Right ventricle myocardium inferior (tissue), 1 donor: ENCODE measurements around the gene RBM27. TPM values are rescaled to one million over a fixed set of nuclear protein-coding genes. Genes with fewer than 3 reads are reported as not detected.
"Not testable (repeated sequence)": the region's sequence is repeated elsewhere in the genome, so short reads cannot be mapped to it uniquely, and the experiment has no call there.

Source experiments
- ATAC-seq: fragments of 200-7000 bp; cut with Tn5 transposase; one replicate; pipeline ENCODE4 v1.9.1; 2020; ENCODE audit warnings: mild to moderate bottlenecking, moderate library complexity
- DNase-seq: peaks from one replicate; pipeline ENCODE4 v3.0.0; 2021; ENCODE audit errors: missing footprints
- intact Hi-C: fragments of 100-400 bp; cut with DNase I; formaldehyde crosslinking; loops from one replicate; pipeline ENCODE4 v1.11.0; 2022
- long read RNA-seq: library from polyadenylated mRNA; unstranded; transcript quantifications from one replicate; pipeline ENCODE4 v2.0.0, GENCODE V29; 2021
- total RNA-seq: library from RNA; stranded (reverse); fragmentation: NEBNext Ultra II Directional; extraction: Animal tissue kit (Norgen Biotek cat#: 25700); gene quantifications from one replicate; pipeline ENCODE4 v1.2.1, GENCODE V29; 2021
- donor health status: DM: no; HTN: yes; CAD: no; lungs with severe emphysema.

Gene RBM27, protein sequence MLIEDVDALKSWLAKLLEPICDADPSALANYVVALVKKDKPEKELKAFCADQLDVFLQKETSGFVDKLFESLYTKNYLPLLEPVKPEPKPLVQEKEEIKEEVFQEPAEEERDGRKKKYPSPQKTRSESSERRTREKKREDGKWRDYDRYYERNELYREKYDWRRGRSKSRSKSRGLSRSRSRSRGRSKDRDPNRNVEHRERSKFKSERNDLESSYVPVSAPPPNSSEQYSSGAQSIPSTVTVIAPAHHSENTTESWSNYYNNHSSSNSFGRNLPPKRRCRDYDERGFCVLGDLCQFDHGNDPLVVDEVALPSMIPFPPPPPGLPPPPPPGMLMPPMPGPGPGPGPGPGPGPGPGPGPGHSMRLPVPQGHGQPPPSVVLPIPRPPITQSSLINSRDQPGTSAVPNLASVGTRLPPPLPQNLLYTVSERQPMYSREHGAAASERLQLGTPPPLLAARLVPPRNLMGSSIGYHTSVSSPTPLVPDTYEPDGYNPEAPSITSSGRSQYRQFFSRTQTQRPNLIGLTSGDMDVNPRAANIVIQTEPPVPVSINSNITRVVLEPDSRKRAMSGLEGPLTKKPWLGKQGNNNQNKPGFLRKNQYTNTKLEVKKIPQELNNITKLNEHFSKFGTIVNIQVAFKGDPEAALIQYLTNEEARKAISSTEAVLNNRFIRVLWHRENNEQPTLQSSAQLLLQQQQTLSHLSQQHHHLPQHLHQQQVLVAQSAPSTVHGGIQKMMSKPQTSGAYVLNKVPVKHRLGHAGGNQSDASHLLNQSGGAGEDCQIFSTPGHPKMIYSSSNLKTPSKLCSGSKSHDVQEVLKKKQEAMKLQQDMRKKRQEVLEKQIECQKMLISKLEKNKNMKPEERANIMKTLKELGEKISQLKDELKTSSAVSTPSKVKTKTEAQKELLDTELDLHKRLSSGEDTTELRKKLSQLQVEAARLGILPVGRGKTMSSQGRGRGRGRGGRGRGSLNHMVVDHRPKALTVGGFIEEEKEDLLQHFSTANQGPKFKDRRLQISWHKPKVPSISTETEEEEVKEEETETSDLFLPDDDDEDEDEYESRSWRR
- 13.4 TPM for total RNA-seq
- long read RNA-seq = 0 reads

DNA sequence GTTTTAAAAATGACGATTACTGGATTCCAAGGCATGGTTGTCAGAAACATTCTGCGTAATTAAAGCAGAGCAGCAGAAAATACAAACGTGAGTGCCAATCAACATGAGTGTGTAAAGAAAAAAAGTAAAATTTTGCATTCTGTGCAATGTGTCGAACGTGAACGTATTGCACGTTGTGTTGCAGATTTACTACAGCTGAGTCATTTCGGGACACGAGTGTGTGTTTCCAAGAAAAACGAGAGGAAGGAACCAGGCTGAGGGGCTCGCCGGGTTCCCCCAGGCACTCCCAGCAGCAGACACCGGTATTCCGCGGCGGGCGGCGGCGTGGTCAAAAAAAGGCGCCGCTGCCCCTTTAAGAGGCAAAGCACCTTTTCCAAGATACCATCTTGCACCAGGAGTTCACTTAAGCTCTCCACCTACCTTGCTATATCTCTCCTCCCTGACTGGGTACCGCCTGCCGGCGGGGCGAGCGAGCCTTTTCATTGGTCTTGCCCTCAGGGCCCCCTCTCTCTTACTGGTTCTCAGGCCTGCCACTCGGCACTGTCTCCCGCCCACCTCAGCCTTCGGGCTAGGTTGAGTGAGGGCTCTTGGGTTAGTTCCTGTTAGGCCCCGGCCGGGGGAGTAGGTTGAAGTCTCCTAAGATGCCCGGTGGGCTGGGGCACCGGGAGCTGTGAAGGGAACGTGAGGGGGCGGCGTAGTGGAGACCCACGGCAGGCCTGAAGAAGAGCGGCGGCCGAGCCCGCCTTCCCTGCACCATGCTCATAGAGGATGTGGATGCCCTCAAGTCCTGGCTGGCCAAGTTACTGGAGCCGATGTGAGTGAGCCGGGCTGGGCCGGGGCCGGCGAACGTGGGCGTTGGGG, at the start of gene RBM27:
RBM27 (plus strand) TSS at position 595 of the 861 bp plus-strand sequence; CDS start at position 756, 161 bp downstream.
- peak; percentile 96 for DNase-seq
- intact Hi-C loops = loop anchor here (1.0 kb wide), 1 partner anchor 21 kb away; the partner anchor contains the start of gene LARS1
- peak; percentile 100 for ATAC-seq

DNA sequence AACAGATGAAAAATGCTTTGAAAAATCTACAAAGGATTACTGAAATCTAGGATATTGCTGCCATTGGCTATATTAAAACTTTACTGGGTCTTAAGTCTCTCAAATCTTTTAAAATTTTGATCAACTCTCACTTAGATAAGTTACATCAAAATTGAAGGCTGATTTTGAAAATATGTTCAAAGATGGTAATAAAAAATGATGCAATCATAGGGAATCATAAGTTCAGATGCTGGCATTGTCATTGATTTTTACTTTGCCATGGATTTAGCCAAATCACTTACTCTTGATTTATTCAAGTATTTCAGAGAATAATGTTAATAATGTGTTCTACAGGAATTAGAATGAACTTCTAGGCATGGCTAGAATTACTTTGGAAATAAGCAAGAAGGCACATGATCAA, 45.1 kb upstream of the RBM27 start:
- ATAC-seq (no peak), DNase-seq (no peak)
- intact Hi-C loops = no loop called here

DNA sequence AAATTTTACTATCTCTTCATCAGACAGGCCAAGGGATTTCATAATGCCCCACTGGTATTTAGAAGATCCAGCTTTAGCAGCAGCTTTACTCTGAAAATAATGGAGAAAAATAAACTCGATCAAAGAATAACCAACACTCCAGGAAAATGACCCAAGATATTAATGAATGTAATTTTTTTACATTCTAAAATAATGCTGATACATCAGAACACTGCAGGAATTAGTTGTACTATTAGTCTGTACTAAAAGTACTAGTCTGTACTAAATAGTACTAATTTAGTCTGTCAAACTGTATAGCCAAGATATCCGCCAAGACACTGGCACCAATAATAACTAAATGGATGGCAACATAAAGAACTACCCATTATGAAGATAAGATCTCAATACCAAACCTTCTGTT, 39.0 kb upstream of the RBM27 start:
- intact Hi-C loops = no loop called here
- no peak for DNase-seq
- ATAC-seq = no peak

DNA sequence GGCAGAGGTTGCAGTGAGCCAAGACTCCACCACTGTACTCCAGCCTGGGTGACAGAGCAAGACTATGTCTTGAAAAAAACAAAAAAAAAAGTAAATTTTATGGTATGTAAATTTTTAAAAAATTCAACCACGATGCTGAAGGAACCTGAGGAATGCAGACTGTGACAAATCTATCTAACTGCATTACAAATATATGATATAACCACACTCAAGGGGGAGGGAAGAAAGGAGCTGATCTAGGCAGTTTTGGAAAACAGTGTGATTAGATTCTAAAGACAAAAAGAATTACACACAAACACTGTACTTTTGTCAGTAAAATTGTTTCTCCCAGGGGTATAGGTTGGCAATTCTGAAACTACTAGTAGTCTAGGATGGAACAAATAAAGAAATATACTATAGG, 37.9 kb upstream of the RBM27 start:
- no peak for DNase-seq
- ATAC-seq = no peak
- intact Hi-C loops = no loop called here

DNA sequence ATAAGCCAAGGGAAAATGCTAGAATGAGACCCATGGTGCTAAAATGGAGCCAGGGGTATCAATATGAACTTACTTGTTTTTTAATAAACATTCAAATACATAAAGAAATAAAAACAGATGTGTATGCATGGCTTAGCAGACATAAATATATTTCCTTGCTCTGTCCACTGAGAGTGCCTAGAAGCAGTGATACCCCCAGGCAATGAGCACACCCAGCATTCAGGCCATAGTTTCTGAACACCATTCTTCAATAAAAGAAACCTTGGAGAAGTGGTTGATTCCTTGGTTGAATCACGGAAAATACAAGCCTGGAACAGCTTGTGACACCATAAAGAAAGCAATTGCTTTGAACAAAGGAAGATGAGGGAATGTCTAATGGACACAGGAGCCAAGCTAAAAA, 37.5 kb upstream of the RBM27 start:
- no peak for DNase-seq
- intact Hi-C loops = no loop called here
- ATAC-seq = no peak

DNA sequence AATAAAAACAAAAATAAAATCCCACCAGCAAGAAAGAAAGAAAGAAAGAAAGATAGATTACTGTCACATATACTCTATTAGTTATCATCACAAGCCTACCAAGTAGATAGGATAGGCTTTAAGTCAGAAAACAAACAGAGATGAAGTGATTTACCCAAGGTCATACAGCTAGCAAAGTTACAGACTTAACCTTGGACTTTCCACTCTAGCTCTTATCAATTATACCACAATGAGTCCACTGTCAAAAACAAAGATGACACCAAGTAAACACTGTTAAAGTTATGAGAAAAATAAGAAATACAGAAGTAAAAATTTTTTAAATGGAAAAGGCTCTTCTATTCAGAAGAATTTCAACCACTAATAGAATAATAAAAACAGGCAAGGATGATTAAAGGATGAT, 34.3 kb upstream of the RBM27 start:
- intact Hi-C loops = no loop called here
- DNase-seq (no peak), ATAC-seq (no peak)

DNA sequence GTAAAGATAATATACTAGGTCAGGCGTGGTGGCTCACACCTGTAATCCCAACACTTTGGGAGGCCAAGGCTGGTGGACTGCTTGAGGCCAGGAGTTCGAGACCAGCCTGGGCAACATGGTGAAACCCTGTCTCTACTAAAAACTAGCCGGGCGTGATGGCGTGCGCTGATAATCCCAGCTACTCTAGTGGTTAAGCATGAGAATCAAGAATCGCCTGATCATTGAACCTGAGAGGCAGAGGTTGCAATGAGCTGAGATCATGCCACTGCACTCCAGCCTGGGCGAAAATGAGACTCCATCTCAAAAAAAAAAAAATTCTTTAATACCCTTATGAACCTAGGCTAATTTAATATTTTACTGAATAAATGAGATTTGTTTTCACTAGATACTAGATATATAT, 30.4 kb upstream of the RBM27 start:
- ATAC-seq, intact Hi-C loops: not testable (repeated sequence)

DNA sequence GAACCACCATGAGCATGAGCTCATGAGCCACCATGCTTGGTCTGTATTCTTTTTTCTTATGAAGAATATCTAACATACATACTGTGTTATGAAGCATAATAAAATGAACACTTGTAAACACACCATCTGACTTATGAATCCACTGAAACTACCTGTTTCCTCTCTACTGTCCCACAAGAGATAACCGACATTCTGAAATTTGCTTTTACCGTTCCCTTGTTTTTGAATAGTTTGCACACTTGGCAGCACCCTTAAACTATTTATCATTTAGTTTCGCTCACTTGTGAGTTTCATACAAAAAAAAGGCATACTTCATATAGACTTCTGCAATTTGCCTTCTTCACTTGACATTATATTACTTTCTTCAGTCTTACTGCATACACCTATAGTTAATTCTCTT, 29.8 kb upstream of the RBM27 start:
- intact Hi-C loops = no loop called here
- no peak for ATAC-seq

More for the DNA sequence above, 30.4 kb upstream of the RBM27 start:
- DNase-seq = not testable (repeated sequence)

DNA sequence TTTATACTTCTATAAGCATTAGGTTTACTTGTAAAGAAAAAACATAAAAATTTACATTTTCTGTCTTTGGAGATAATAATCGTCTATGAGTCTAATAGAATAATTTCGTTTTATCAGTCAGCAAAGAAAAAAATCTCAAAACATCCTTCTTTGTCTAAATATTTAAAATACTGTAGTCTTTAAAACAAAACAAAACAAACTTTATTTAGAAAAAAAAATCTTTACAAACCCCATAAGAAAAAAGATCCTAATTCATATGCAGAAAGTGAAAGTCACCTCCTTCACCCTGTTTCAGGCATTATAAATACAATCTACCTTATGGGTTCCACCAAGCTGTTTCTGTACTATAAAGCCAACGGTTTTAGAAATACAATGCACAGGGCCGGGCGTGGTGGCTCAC, 26.6 kb upstream of the RBM27 start:
- no peak for ATAC-seq
- no peak for DNase-seq
- intact Hi-C loops = no loop called here

More for the DNA sequence above, 29.8 kb upstream of the RBM27 start:
- DNase-seq = no peak

DNA sequence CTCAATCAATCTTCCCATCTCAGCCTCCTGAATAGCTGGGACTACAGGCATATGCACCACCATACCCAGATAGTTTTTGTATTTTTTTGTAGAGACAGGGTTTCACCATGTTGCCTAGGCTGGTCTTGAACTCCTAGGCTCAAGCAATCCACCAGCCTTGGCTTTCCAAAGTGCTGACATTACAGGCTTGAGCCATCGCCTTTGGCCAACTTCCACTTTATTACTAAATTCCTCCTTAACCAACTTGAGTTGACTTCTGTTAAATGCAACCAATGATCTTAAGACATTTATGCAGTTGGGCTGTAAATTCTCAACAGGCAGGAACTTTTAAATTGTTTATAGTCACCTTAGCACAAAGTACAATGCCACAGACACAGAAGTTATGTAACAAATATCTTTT, 23.7 kb upstream of the RBM27 start:
- DNase-seq = no peak
- ATAC-seq = no peak
- intact Hi-C loops = no loop called here

DNA sequence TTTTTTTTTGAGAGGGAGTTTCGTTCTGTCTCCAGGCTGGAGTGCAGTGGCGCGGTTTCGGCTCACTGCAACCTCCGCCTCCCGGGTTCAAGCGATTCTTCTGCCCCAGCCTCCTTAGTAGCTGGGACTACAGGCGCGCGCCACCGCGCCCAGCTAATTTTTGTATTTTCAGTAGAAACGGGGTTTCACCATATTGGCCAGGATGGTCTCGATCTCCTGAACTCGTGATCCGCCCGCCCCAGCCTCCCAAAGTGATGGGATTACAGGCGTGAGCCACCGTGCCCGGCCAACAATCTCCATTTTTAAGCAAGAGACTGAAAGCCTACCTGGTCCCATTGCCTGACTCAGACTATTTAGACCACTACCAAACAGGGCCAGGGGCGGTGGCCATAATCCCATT, 20.0 kb upstream of the RBM27 start:
- ATAC-seq, intact Hi-C loops, DNase-seq: not testable (repeated sequence)

DNA sequence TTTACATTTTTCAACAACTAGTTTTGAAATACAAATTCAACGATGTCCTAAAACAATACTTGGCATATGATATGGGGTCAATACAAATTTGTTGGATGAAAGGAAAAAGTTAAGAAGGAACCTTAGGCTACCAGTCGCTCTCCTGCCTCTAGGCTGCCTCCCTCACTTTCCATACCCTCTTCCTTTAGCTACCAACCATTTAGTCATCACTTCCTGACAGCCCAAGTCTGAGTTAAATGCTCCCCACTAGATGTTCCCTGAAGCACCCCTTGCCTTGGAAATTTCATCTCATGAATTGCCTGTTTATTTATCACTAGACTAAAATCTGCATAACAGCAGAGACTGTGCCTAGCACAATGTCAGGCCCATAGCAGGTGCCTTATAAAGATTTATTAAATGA, 18.2 kb upstream of the RBM27 start:
- intact Hi-C loops = no loop called here
- DNase-seq (no peak), ATAC-seq (no peak)

DNA sequence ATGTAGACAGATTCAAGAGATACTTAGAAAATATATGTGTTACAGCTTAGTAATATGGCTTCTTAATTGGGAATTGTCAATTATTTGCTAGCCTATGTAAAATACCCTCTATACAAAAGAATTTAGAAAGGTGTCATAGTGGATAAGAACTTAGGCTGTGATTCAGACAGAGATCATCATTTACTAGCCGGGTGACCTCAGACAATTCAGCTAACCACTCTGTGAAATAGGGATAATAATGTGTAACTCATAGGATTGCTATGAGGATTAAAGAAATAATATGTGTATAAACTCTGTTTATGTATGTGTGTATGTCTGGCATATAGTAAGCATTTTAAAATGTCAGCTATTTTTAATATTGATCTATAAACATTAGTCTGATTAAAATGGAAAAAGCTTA, 15.0 kb upstream of the RBM27 start:
- intact Hi-C loops = no loop called here
- ATAC-seq = no peak
- no peak for DNase-seq

DNA sequence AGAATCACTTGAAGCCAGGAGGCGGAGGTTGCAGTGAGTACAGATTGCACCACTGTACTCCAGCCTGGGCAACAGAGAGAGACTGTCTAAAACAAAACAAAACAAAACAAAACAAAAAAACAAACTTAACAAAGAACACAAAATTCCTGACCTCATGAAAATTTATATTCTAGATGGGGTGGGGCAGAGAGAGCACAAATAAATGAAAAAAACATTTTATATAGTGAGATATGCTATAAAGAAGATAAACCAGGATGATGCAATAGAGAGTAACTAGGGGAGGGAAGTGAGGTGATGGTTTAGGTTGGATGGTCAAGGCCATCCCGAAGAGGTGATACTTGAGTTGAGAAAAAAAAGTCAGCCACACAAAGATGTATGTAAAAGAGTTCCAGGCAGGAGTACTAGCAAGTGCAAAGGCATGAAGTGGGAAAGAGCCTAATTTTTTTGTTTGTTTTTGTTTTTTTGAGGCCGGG, 10.8 kb upstream of the RBM27 start:
- intact Hi-C loops = no loop called here
- ATAC-seq (no peak), DNase-seq (no peak)

DNA sequence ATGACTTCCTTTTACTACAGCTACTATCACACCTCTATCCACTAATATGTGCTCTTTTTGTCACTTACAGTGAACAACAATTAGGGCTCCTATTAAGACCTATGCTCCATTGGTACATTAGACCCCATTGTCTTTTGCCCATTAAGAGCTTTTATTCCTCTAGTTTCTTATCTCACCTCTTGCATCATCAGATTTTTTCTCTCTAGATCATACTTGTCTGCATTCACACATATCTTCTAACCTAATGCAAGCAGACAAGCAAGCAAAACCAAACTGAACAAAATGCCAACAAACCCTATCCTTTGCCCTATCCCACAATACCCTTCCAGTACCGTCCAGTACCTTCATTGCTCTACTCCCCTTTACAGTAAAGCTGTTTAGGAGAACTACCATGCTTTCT, 10.1 kb upstream of the RBM27 start:
- intact Hi-C loops = no loop called here
- no peak for DNase-seq
- ATAC-seq = no peak

DNA sequence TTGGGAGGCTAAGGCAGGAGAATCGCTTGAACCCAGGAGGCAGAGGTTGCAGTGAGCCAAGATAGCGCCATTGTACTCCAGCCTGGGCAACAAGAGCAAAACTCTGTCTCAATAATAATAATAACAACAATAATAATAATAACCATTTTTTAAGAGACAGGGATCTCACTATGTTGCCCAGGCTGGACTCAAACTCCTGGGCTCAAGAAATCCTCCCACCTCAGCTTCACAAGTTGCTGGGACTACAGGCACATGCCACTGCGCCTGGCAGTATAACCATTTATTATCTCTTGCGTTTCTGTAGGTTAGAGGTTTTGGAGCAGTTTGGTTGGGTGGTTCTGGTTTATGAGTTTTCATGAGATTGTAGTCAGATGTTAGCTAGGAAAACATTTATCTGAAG, 8.4 kb upstream of the RBM27 start:
- intact Hi-C loops, ATAC-seq, DNase-seq: not testable (repeated sequence)

DNA sequence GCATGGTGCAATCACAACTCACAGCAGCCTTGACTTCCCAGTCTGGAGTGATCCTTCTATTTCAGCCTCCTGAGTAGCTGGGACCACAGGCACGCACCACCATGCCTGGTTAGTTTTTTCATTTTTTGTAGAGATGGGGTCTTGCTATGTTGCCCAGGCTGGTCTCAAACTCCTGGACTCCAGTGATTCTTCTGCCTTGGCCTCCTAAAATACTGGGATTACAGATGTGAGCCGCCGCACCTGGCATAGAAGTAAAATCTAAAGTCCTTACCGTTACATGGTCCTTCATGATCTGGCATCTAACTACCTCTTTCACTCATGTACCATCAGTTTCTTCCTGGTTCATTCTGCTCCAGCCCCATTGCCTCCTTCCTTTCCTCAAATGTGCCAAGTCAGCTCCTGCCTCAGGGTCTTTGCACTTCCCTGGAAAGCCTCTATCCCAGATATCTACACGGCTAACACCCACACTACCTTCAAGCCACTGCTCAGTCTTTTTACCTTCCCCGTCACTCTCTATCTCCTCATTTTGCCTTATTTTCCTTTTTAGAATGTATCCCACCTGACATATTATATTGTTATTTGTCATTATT, 6.9 kb upstream of the RBM27 start:
- ATAC-seq = no peak
- DNase-seq = no peak
- intact Hi-C loops = no loop called here

DNA sequence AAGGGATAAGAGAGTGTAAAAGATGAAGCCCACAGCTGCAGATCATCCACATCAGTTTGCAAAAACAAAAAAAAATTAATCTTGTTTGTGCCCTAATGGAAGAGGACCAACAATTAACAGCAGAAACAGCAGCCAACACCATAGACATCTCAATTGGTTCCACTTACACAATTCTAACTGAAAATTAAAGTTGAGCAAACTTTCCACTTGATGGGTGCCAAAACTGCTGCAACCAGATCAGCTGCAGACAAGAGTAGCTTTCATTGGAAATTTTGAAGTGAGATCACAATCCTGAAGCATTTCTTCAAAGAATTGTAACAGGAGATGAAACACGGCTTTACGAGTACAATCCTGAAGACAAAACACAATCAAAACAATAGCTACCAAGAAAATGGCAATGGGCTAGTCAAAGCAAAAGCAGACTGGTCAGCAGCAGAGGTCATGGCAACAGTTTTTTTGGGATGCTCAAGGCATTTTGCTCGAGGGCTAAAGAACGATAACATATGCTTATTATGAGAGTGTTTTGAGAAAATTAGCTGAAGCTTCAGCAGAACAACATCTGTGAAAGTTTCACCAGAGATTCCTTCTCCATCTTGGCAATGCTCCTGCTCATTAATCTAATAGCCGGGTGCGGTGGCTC, 4.1 kb upstream of the RBM27 start:
- ATAC-seq (no peak), DNase-seq (no peak)
- intact Hi-C loops = no loop called here
